ENCODE results near the gene CANX. TPM values are rescaled to one million over a fixed set of nuclear protein-coding genes. Genes with fewer than 3 reads are reported as not detected.
"Not testable (repeated sequence)": the region's sequence is repeated elsewhere in the genome, so short reads cannot be mapped to it uniquely, and the experiment has no call there.

The CANX gene
- total and polyA plus RNA-seq, 4 donors: 143 to 514 (median 347) TPM

DNA sequence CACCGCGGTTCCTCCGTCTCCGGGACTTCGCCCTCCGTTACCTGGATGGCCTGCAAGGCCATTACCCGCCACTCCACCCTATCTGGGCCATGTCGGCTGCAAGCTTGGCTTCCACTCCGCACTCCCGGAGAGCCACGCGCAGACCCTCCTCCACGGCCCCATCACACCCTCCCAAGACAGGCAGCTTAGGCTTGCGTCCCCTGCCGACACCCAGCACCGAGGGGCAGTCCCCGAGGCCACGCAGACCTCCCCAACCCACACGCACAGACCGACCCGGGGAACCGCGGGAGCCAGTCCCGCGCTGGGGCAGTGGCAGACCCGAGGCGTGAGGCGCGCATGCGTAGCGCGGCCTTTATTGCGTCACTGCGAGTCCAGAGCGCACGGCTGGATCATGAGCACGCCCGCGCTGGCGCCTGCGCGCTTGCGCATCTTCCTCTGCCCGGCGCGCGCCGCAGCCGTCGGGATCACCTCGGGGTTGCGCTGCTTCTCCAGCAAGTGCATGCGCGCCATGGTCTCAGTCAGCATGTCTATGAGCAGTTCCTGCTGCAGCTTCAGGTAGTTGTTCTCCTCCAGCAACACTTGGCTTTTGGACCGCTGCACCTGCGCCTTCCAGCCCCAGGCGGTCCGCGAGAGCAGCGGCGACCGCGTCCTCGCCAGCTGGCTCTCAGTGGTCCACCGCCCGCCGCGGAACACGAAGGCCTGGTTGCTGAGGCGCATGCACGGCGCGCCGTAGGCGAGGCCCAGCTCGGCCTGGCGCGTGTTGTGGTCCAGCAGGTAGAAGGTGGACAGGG is 20.3 kb upstream of the CANX start:
- Histone ChIP-seq H3K27me3 (ENCODE audit: control insufficient read depth in 1 of 2, insufficient read depth in 2 of 2, low read length in 1 of 2) (no peaks in the 10 kb centered on the region), H3K4me3 (ENCODE audit: low read length in 2 of 2) (peak overlapping the region; percentile 38 to 77), H3K9me3 (ENCODE audit: control insufficient read depth, low read length) (no peaks in the 10 kb centered on the region), H3K27ac (ENCODE audit: low read depth in 1 of 2, low read length in 2 of 2) (peak overlapping the region in 1 of 2 donors; percentile 17), H3K4me1 (ENCODE audit: control insufficient read depth in 1 of 2, insufficient read depth in 2 of 2, low read length in 2 of 2) (no peaks in the 10 kb centered on the region), H3K36me3 (ENCODE audit: control insufficient read depth in 1 of 2, insufficient read depth in 2 of 2, low read length in 1 of 2) (no peaks in the 10 kb centered on the region)
- intact Hi-C loops (cut with DNase I): loop anchor here in 1 of 2 donors (2.0 to 10.0 kb wide), 2 partner anchors 20 to 116 kb away; partner anchors contain the start of genes CANX and LTC4S
- ATAC-seq (ENCODE audit: low FRiP score): peak; percentile 98
- DNase-seq: peak; percentile 98 to 99
- 0% methylated on average over 75 to 78 of the region's 78 CpGs for WGBS, 2 donors

- peak overlapping the region; percentile 5 to 23 for H3K4me3 ChIP-seq (ENCODE audit: low read length in 2 of 2)
- ATAC-seq (ENCODE audit: low FRiP score) (peak; percentile 72), DNase-seq (peak; percentile 89 to 92)
- no peaks in the 10 kb centered on the region for H3K4me1 ChIP-seq (ENCODE audit: control insufficient read depth in 1 of 2, insufficient read depth in 2 of 2, low read length in 2 of 2)
- 24 to 28% methylated on average over 31 to 41 of the region's 41 CpGs for WGBS, 2 donors
- no peaks in the 10 kb centered on the region for H3K36me3 ChIP-seq (ENCODE audit: control insufficient read depth in 1 of 2, insufficient read depth in 2 of 2, low read length in 1 of 2)
- intact Hi-C loops (cut with DNase I): loop anchor here in 1 of 2 donors (2.0 to 10.0 kb wide), 2 partner anchors 20 to 116 kb away; partner anchors contain the start of genes CANX and LTC4S
- no peak overlapping the region for H3K27ac ChIP-seq (ENCODE audit: low read depth in 1 of 2, low read length in 2 of 2)
- H3K9me3 ChIP-seq (ENCODE audit: control insufficient read depth, low read length): no peaks in the 10 kb centered on the region
- H3K27me3 ChIP-seq (ENCODE audit: control insufficient read depth in 1 of 2, insufficient read depth in 2 of 2, low read length in 1 of 2): no peaks in the 10 kb centered on the region
Observed at GRCh38 chr5:179679014-179679674, 19.6 kb upstream of the CANX start.

- WGBS, 2 donors: 96% methylated on average over 9 of the region's 9 CpGs
- ATAC-seq (ENCODE audit: low FRiP score): no peak
Observed at GRCh38 chr5:179680014-179680779, 18.6 kb upstream of the CANX start.

DNA sequence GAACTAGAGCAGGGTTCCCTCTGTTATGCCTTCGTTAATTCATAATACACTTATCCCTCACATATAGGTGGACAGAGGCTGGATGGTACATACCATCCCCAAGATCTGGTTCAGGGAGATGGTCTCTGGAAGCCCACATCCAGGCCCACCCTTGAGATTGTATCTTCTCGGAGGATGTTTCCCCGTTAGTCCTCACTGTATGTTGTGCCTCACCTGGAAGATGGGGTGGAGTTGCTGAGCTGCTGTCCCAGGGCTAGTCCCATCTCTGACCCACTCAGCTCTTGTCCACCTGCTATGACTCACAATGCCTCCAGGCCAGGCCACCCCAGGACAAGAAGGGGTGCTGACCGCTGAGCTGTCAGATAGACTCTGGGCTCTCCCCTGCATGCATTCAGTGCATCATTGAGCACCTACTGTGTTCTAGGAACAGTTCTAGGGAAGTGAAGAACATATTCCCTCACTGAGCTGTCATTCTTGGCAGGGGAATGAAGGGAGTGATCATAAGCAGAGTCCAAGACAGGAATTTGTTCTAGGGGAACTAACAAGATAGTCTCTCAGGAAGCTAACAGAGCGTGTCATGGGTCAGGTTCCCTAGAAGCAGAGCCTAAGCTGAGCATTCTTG is 17.9 kb upstream of the CANX start, which contains the start of gene CBY3:
CBY3 (minus strand) TSS at position 255 of the 622 bp plus-strand sequence; CDS start at position 139, 116 bp downstream.
- ATAC-seq (ENCODE audit: low FRiP score) (no peak), DNase-seq (no peak)
- intact Hi-C loops (cut with DNase I): no loop called here
- Histone ChIP-seq H3K27ac (ENCODE audit: low read depth in 1 of 2, low read length in 2 of 2) (no peak within 1 kb of the TSS), H3K4me1 (ENCODE audit: control insufficient read depth in 1 of 2, insufficient read depth in 2 of 2, low read length in 2 of 2) (no peaks in the 10 kb centered on the region), H3K36me3 (ENCODE audit: control insufficient read depth in 1 of 2, insufficient read depth in 2 of 2, low read length in 1 of 2) (no peaks in the 10 kb centered on the region), H3K4me3 (ENCODE audit: low read length in 2 of 2) (no peak within 1 kb of the TSS), H3K9me3 (ENCODE audit: control insufficient read depth, low read length) (no peaks in the 10 kb centered on the region), H3K27me3 (ENCODE audit: control insufficient read depth in 1 of 2, insufficient read depth in 2 of 2, low read length in 1 of 2) (no peaks in the 10 kb centered on the region)
- 94 to 95% methylated on average over 5 of the region's 5 CpGs for WGBS, 2 donors

More at GRCh38 chr5:179680014-179680779, 18.6 kb upstream of the CANX start:
- intact Hi-C loops (cut with DNase I): no loop called here
- Histone ChIP-seq H3K4me3 (ENCODE audit: low read length in 2 of 2) (no peak overlapping the region), H3K9me3 (ENCODE audit: control insufficient read depth, low read length) (no peaks in the 10 kb centered on the region), H3K36me3 (ENCODE audit: control insufficient read depth in 1 of 2, insufficient read depth in 2 of 2, low read length in 1 of 2) (no peaks in the 10 kb centered on the region), H3K27me3 (ENCODE audit: control insufficient read depth in 1 of 2, insufficient read depth in 2 of 2, low read length in 1 of 2) (no peaks in the 10 kb centered on the region), H3K4me1 (ENCODE audit: control insufficient read depth in 1 of 2, insufficient read depth in 2 of 2, low read length in 2 of 2) (no peaks in the 10 kb centered on the region), H3K27ac (ENCODE audit: low read depth in 1 of 2, low read length in 2 of 2) (no peak overlapping the region)
- no peak for DNase-seq

DNA sequence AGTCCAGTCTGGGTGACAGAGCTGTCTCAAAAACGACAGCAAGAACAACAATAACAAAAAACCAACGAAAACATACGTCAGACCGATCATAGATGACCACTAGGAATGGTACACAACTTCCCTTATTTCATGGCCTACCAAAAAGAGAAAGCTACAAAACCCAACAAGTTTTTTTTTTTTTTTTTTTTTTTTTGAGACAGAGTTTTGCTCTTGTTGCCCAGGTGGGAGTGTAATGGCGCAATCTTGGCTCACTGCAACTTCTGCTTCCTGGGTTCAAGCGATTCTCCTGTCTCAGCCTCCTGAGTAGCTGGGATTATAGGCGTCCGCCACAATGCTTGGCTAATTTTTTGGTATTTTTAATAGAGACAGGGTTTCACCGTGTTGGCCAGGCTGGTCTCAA is 9.6 kb upstream of the CANX start:
- intact Hi-C loops (cut with DNase I); H3K27me3 ChIP-seq (ENCODE audit: control insufficient read depth in 1 of 2, insufficient read depth in 2 of 2, low read length in 1 of 2); H3K4me3 ChIP-seq (ENCODE audit: low read length in 2 of 2); H3K9me3 ChIP-seq (ENCODE audit: control insufficient read depth, low read length); DNase-seq; H3K27ac ChIP-seq (ENCODE audit: low read depth in 1 of 2, low read length in 2 of 2); ATAC-seq (ENCODE audit: low FRiP score); H3K4me1 ChIP-seq (ENCODE audit: control insufficient read depth in 1 of 2, insufficient read depth in 2 of 2, low read length in 2 of 2); H3K36me3 ChIP-seq (ENCODE audit: control insufficient read depth in 1 of 2, insufficient read depth in 2 of 2, low read length in 1 of 2): not testable (repeated sequence)
- 84 to 89% methylated on average over 9 of the region's 9 CpGs for WGBS, 2 donors

DNA sequence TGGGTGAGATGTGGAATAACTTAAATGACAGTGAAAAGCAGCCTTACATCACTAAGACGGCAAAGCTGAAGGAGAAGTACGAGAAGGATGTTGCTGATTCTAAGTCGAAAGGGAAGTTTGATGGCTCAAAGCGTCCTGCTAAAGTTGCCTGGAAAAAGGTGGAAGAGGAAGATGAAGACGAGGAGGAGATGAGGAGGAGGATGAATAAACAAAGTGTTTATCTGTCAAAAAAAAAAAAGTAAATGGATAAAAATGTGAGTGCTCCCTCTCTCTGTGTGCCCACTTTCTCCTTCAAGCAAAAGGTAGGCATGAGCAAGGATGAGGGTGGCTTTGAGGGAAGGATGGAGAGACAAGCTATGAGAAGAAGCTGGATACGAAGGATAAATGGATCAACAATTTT is 4.2 kb upstream of the CANX start:
- Histone ChIP-seq H3K9me3 (ENCODE audit: control insufficient read depth, low read length) (no peaks in the 10 kb centered on the region), H3K27ac (ENCODE audit: low read depth in 1 of 2, low read length in 2 of 2) (no peak overlapping the region), H3K4me1 (ENCODE audit: control insufficient read depth in 1 of 2, insufficient read depth in 2 of 2, low read length in 2 of 2) (no peaks in the 10 kb centered on the region), H3K4me3 (ENCODE audit: low read length in 2 of 2) (no peak overlapping the region), H3K36me3 (ENCODE audit: control insufficient read depth in 1 of 2, insufficient read depth in 2 of 2, low read length in 1 of 2) (no peaks in the 10 kb centered on the region), H3K27me3 (ENCODE audit: control insufficient read depth in 1 of 2, insufficient read depth in 2 of 2, low read length in 1 of 2) (no peaks in the 10 kb centered on the region)
- WGBS, 2 donors: 91 to 92% methylated on average over 6 of the region's 6 CpGs
- ATAC-seq (ENCODE audit: low FRiP score): no peak
- intact Hi-C loops (cut with DNase I): no loop called here
- no peak for DNase-seq

GRCh38 chr5:179696603-179697002 is 2.2 kb upstream of the CANX start:
- no peak for ATAC-seq (ENCODE audit: low FRiP score)
- no peak overlapping the region for H3K4me3 ChIP-seq (ENCODE audit: low read length in 2 of 2)
- H3K27me3 ChIP-seq (ENCODE audit: control insufficient read depth in 1 of 2, insufficient read depth in 2 of 2, low read length in 1 of 2): no peaks in the 10 kb centered on the region
- intact Hi-C loops (cut with DNase I): no loop called here
- H3K36me3 ChIP-seq (ENCODE audit: control insufficient read depth in 1 of 2, insufficient read depth in 2 of 2, low read length in 1 of 2): no peaks in the 10 kb centered on the region
- no peaks in the 10 kb centered on the region for H3K9me3 ChIP-seq (ENCODE audit: control insufficient read depth, low read length)
- WGBS, 2 donors: 90 to 92% methylated on average over 3 of the region's 3 CpGs
- no peak overlapping the region for H3K27ac ChIP-seq (ENCODE audit: low read depth in 1 of 2, low read length in 2 of 2)
- no peaks in the 10 kb centered on the region for H3K4me1 ChIP-seq (ENCODE audit: control insufficient read depth in 1 of 2, insufficient read depth in 2 of 2, low read length in 2 of 2)
- DNase-seq: no peak

DNA sequence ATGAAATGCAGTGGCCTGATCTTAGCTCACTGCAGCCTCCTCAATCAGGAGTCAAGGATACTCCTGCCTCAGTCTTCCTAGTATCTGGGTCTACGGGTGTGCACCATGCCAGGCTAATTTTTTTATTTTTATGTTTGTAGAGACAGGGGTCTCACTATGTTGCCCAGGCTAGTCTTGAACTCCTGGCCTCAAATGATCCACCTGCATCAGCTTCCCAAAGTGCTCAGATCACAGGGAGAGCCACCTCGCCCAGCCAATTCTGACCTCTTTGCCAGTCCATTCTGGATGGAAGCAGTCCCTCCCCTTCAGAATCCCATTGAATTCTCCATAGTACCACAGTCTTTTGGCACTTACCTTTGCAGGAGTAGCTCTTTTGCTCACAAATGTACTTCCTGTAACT is 1.7 kb upstream of the CANX start:
- peak overlapping the region in 1 of 2 donors; percentile 58 for H3K27ac ChIP-seq (ENCODE audit: low read depth in 1 of 2, low read length in 2 of 2)
- H3K9me3 ChIP-seq (ENCODE audit: control insufficient read depth, low read length): no peaks in the 10 kb centered on the region
- intact Hi-C loops (cut with DNase I): no loop called here
- DNase-seq: peak in 1 of 2 donors; percentile 43
- H3K27me3 ChIP-seq (ENCODE audit: control insufficient read depth in 1 of 2, insufficient read depth in 2 of 2, low read length in 1 of 2): no peaks in the 10 kb centered on the region
- H3K4me3 ChIP-seq (ENCODE audit: low read length in 2 of 2): no peak overlapping the region
- no peaks in the 10 kb centered on the region for H3K4me1 ChIP-seq (ENCODE audit: control insufficient read depth in 1 of 2, insufficient read depth in 2 of 2, low read length in 2 of 2)
- ATAC-seq (ENCODE audit: low FRiP score): no peak
- WGBS, 2 donors: 100% methylated on average over 2 of the region's 2 CpGs
- H3K36me3 ChIP-seq (ENCODE audit: control insufficient read depth in 1 of 2, insufficient read depth in 2 of 2, low read length in 1 of 2): no peaks in the 10 kb centered on the region
